Osteoblast (primary cell): ENCODE data around the gene GUCY2F. TPM values are rescaled to one million over a fixed set of nuclear protein-coding genes. Genes with fewer than 3 reads are reported as not detected.

ENCODE experiments used
- DNase-seq: peaks from one replicate; pipeline ENCODE4 v3.0.0; 2011; ENCODE audit warnings: low spot score, mixed read lengths; ENCODE audit not compliant: insufficient read length; ENCODE audit errors: missing footprints
- H2AFZ ChIP-seq: 2 replicates; pipeline ENCODE4 v1.6.0; 2011; ENCODE audit warnings: mild to moderate bottlenecking, low read length
- H3K27ac ChIP-seq: 2 replicates; pipeline ENCODE4 v1.5.1; 2011; ENCODE audit warnings: mild to moderate bottlenecking, low read depth, low read length, moderate library complexity
- H3K27me3 ChIP-seq: 2 replicates; pipeline ENCODE4 v1.6.0; 2012; ENCODE audit warnings: mild to moderate bottlenecking, control low read depth, inconsistent platforms, low read length, moderate library complexity; ENCODE audit not compliant: insufficient read depth
- H3K36me3 ChIP-seq: 2 replicates; pipeline ENCODE4 v1.5.1; 2011; ENCODE audit warnings: mild to moderate bottlenecking, low read length, control low read depth, moderate library complexity; ENCODE audit not compliant: insufficient read depth
- H3K4me1 ChIP-seq: 2 replicates; pipeline ENCODE4 v1.5.1; 2011; ENCODE audit warnings: mild to moderate bottlenecking, low read length, control low read depth, moderate library complexity; ENCODE audit not compliant: insufficient read depth
- H3K4me2 ChIP-seq: 2 replicates; pipeline ENCODE4 v1.6.0; 2011; ENCODE audit warnings: mild to moderate bottlenecking, low read length; ENCODE audit not compliant: insufficient read depth
- H3K4me3 ChIP-seq: fragments of 200-600 bp; sonication (generic); 3 replicates; pipeline ENCODE4 v1.5.1; 2012; ENCODE audit warnings: mild to moderate bottlenecking, low read length, inconsistent platforms; ENCODE audit not compliant: insufficient read depth
- H3K79me2 ChIP-seq: 2 replicates; pipeline ENCODE4 v1.6.0; 2012; ENCODE audit warnings: mild to moderate bottlenecking, low read length, control low read depth, inconsistent platforms; ENCODE audit not compliant: insufficient read depth
- H3K9me3 ChIP-seq: 2 replicates; pipeline ENCODE4 v1.5.1; 2011; ENCODE audit warnings: low read depth, low read length, control low read depth
- H4K20me1 ChIP-seq: 2 replicates; pipeline ENCODE4 v1.6.0; 2012; ENCODE audit warnings: mild to moderate bottlenecking, low read length, control low read depth; ENCODE audit not compliant: insufficient read depth
- total RNA-seq: library from RNA; depleted of rRNA; stranded (reverse); fragments of >200 nt; gene quantifications from 2 replicates; pipeline ENCODE4 v1.2.3, GENCODE V29; 2012
- TF ChIP-seq, protein P1 (sequence below): IDR thresholded peaks from 2 replicates; pipeline ENCODE4 v1.5.1; 2011; ENCODE audit warnings: mild to moderate bottlenecking, low read depth, low read length, moderate library complexity; ENCODE audit errors: extremely low read depth

GUCY2F gene
- total RNA-seq, 1 donor: not detected

GRCh38 chrX:109372716-109373115 lies 109.2 kb downstream of the GUCY2F start:
- TF ChIP-seq, protein P1, sequence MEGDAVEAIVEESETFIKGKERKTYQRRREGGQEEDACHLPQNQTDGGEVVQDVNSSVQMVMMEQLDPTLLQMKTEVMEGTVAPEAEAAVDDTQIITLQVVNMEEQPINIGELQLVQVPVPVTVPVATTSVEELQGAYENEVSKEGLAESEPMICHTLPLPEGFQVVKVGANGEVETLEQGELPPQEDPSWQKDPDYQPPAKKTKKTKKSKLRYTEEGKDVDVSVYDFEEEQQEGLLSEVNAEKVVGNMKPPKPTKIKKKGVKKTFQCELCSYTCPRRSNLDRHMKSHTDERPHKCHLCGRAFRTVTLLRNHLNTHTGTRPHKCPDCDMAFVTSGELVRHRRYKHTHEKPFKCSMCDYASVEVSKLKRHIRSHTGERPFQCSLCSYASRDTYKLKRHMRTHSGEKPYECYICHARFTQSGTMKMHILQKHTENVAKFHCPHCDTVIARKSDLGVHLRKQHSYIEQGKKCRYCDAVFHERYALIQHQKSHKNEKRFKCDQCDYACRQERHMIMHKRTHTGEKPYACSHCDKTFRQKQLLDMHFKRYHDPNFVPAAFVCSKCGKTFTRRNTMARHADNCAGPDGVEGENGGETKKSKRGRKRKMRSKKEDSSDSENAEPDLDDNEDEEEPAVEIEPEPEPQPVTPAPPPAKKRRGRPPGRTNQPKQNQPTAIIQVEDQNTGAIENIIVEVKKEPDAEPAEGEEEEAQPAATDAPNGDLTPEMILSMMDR: no peak
- Histone ChIP-seq H3K79me2 (no peaks in the 10 kb centered on the region), H3K36me3 (no peaks in the 10 kb centered on the region), H3K27ac (no peak overlapping the region), H3K4me1 (no peaks in the 10 kb centered on the region), H3K27me3 (peaks cover 17% of the 10 kb centered on the region), H3K9me3 (no peaks in the 10 kb centered on the region), H2AFZ (no peak overlapping the region), H3K4me2 (no peak overlapping the region), H3K4me3 (no peak overlapping the region), H4K20me1 (no peaks in the 10 kb centered on the region)
- no peak for DNase-seq

DNA sequence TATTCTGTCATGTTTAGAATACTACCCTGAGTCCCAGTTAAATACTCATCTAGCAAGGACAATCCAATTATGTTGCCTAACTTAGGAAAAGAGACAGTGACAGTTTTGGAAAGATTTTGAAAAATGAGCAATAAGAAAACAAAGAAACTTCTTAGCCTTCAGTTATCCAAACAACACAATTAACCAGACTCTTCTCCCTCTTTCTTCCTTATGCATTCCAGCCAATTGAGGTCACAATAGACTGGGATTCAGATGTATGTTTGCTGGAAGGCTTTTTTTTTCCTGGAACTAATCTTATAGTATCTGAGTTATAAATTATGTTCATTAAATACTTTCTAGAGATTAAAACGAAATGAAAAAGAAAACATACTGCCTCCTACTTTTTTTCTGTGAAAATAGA lies 109.6 kb downstream of the GUCY2F start:
- Histone ChIP-seq H2AFZ (no peak overlapping the region), H3K27me3 (peaks cover 17% of the 10 kb centered on the region), H3K27ac (no peak overlapping the region), H3K4me3 (no peak overlapping the region), H3K4me2 (no peak overlapping the region), H3K4me1 (no peaks in the 10 kb centered on the region), H3K36me3 (no peaks in the 10 kb centered on the region), H4K20me1 (no peaks in the 10 kb centered on the region), H3K9me3 (no peaks in the 10 kb centered on the region), H3K79me2 (no peaks in the 10 kb centered on the region)
- TF ChIP-seq, protein P1: no peak
- no peak for DNase-seq

- Histone ChIP-seq H3K27ac (no peak overlapping the region), H3K4me3 (no peak overlapping the region), H4K20me1 (no peaks in the 10 kb centered on the region), H3K9me3 (no peaks in the 10 kb centered on the region), H3K27me3 (peaks cover 15% of the 10 kb centered on the region), H3K4me2 (no peak overlapping the region), H3K79me2 (no peaks in the 10 kb centered on the region), H2AFZ (no peak overlapping the region), H3K36me3 (no peaks in the 10 kb centered on the region), H3K4me1 (no peaks in the 10 kb centered on the region)
- no peak for DNase-seq
- TF ChIP-seq, protein P1: no peak
Observed at GRCh38 chrX:109362101-109362500, 119.8 kb downstream of the GUCY2F start.

DNA sequence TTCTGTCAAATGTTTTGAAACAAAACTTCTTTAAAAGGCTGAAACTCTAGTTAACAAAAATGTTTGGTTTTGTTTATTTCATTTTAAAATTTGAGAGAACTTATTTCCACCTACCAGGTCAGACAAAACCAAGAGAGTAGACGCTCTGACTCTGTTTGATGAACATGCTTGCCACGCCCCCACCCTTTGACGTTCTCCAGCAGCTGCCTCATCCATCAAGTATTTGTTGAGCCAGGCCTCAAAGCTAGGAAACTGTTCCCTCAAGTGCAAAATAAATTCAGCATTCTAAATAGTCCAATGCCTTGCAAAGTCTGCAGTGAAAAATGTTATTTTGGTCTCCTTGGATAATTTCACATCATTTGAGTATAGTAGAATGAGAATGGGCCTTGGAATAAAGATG lies 121.6 kb downstream of the GUCY2F start:
- Histone ChIP-seq H4K20me1 (no peaks in the 10 kb centered on the region), H2AFZ (no peak overlapping the region), H3K79me2 (no peaks in the 10 kb centered on the region), H3K4me1 (no peaks in the 10 kb centered on the region), H3K27ac (no peak overlapping the region), H3K4me3 (no peak overlapping the region), H3K9me3 (no peaks in the 10 kb centered on the region), H3K4me2 (no peak overlapping the region), H3K36me3 (no peaks in the 10 kb centered on the region), H3K27me3 (peaks cover 20% of the 10 kb centered on the region)
- TF ChIP-seq, protein P1: no peak
- no peak for DNase-seq
